ENCODE data around the gene ZNF827. TPM values are rescaled to one million over a fixed set of nuclear protein-coding genes. Genes with fewer than 3 reads are reported as not detected.

Gene ZNF827
- total and polyA plus RNA-seq, 2 of the 8 experiments (the other 6 are each of a cell fraction or from before 2014, with no cell fraction given), result 25.3 to 26.2 TPM

- H3K56ac ChIP-seq (replicated peaks; ENCODE audit: insufficient read length, low read depth, low read length), result no peak overlapping the region
- no peak overlapping the region for H4K5ac ChIP-seq (ENCODE audit: insufficient read length, low read depth, low read length)
- peaks cover 0 to 7% (median 1%) of the 10 kb centered on the region in 4 experiments; a peak in 2 of 8 replicates for H3K36me3 ChIP-seq (ENCODE audit: control insufficient read depth in 2 of 4, insufficient read depth in 4 of 4, low read length in 3 of 4)
- 0 out of 4 replicates have a peak, but pooled peaks cover 0 to 2% of the 10 kb centered on the region in 2 experiments for H3K9me3 ChIP-seq (ENCODE audit: insufficient read depth in 2 of 2, low read depth in 1 of 2, low read length in 1 of 2)
- H4K20me1 ChIP-seq (replicated peaks in 1 of 2; ENCODE audit: control insufficient read depth in 1 of 2, insufficient read depth in 2 of 2, low read length in 2 of 2), result no peaks in the 10 kb centered on the region
- no peak overlapping the region for H2BK5ac ChIP-seq (ENCODE audit: low read depth, low read length)
- 0 out of 2 replicates have a peak overlapping the region, but pooled peaks have one; percentile 4 for H3K18ac ChIP-seq (ENCODE audit: extremely low read depth, low read length)
- H3K23me2 ChIP-seq (ENCODE audit: low read depth, low read length), result no peaks in the 10 kb centered on the region
- H2BK20ac ChIP-seq (ENCODE audit: low read length), result peak overlapping the region; percentile 16; the same call in 1 of the 2 replicates
- H3K14ac ChIP-seq (ENCODE audit: insufficient read length), result no peak overlapping the region
- 0 out of 2 replicates have a peak overlapping the region, but pooled peaks have one; percentile 65 for H2AK5ac ChIP-seq (ENCODE audit: low read depth, low read length)
- no peak overlapping the region for H3K27ac ChIP-seq (ENCODE audit: low read depth, low read length)
- peak overlapping the region; percentile 68 for H4K91ac ChIP-seq (replicated peaks; ENCODE audit: insufficient read length, low read length)
- WGBS, 2 experiments (ENCODE audit: extremely low coverage in 1 of 2, insufficient coverage in 1 of 2, insufficient read length in 1 of 2, insufficient replicate concordance in 2 of 2, low coverage in 1 of 2, low lambda C conversion rate in 2 of 2, missing lambda C conversion rate in 1 of 2), result 86% methylated on average over 11 of the region's 11 CpGs; no CpG with 5 or more reads in 1 of the 2 experiments
- CTCF ChIA-PET (ENCODE audit: partially characterized antibody), result interaction anchor here (0.9 to 1.4 kb wide), 2 partner anchors 11 to 64 kb away, joined by 3 read pairs; no protein-coding TSS in a partner anchor
- H3K4ac ChIP-seq (replicated peaks; ENCODE audit: insufficient read length, low read depth, low read length), result no peak overlapping the region
- H3K23ac ChIP-seq (ENCODE audit: insufficient read length), result no peak overlapping the region
- TF ChIP-seq GTF2F1 (IDR thresholded peaks at IDR 0.05; ENCODE audit: borderline replicate concordance, low read depth, low read length) (no peak), CBX8 (IDR thresholded peaks at IDR 0.05; ENCODE audit: borderline replicate concordance, low read depth, low read length) (no peak), BCL11A (IDR thresholded peaks at IDR 0.05; ENCODE audit: low read depth in 2 of 2, low read length in 2 of 2) (no peak)
- H3K4me2 ChIP-seq (ENCODE audit: insufficient read depth in 1 of 2, low read depth in 2 of 2, low read length in 2 of 2), result no peak overlapping the region
- H2AFZ ChIP-seq (ENCODE audit: low read length), result no peak overlapping the region
- no peaks in the 10 kb centered on the region for H3K27me3 ChIP-seq (replicated peaks in 1 of 4; ENCODE audit: control insufficient read depth in 3 of 4, extremely low read depth in 1 of 4, insufficient read depth in 3 of 4, low read length in 3 of 4)
- no peak overlapping the region for H3K4me3 ChIP-seq (ENCODE audit: extremely low read depth in 1 of 4, insufficient read depth in 2 of 4, low read depth in 3 of 4, low read length in 4 of 4)
- no peaks in the 10 kb centered on the region for H3K79me2 ChIP-seq (ENCODE audit: control insufficient read depth in 1 of 2, insufficient read depth in 2 of 2, low read length in 2 of 2)
- no peak for DNase-seq (ENCODE audit: low read depth in 1 of 2, low spot score in 2 of 2)
- H4K8ac ChIP-seq (ENCODE audit: extremely low read depth, insufficient read depth, low read length), result no peak overlapping the region
- no peak overlapping the region for H3K9ac ChIP-seq (replicated peaks in 1 of 4; ENCODE audit: extremely low read depth in 1 of 4, low read depth in 3 of 4, low read length in 3 of 4)
- H2BK120ac ChIP-seq (replicated peaks; ENCODE audit: low read depth, low read length), result no peak overlapping the region
- H3K79me1 ChIP-seq (ENCODE audit: low read depth, low read length), result no peaks in the 10 kb centered on the region
- POLR2A ChIA-PET (ENCODE audit: partially characterized antibody), result interaction anchor here (1.6 kb wide), 1 partner anchor 11 kb away, joined by 3 read pairs; no protein-coding TSS in a partner anchor
- peaks cover 0 to 14% (median 7%) of the 10 kb centered on the region in 4 experiments; a peak in 5 of 7 replicates for H3K4me1 ChIP-seq (replicated peaks in 1 of 4; ENCODE audit: control insufficient read depth in 3 of 4, insufficient read depth in 4 of 4, low read length in 3 of 4)
- no peak overlapping the region for H2BK12ac ChIP-seq (ENCODE audit: low read depth, low read length)
- no peak for FAIRE-seq
- H2BK15ac ChIP-seq (ENCODE audit: low read length), result no peak overlapping the region; the same call in 1 of the 2 replicates
These were observed 110.7 kb downstream of the ZNF827 start for GRCh38 chr4:145827885-145828284.

Measured in H1 (cell line).